Natural killer cell (primary cell): ENCODE measurements around the gene FABP1. TPM values are rescaled to one million over a fixed set of nuclear protein-coding genes. Genes with fewer than 3 reads are reported as not detected.

ENCODE experiments used
- ATAC-seq, 3 donors: fragments of 150-1000 bp in 2 of 3; fragments of 200-7000 bp in 1 of 3; cut with Tn5 transposase; 1 replicate in 1 of 3; 2 replicates in 2 of 3; pipeline ENCODE4 v1.10.0; 2021; ENCODE audit warnings: mild to moderate bottlenecking in 2 of 3, moderate library complexity in 2 of 3
- DNase-seq, 2 donors: peaks; one replicate each; pipeline versions ENCODE4 v3.0.0 to v3.0.0-alpha.2; 2013 to 2021; ENCODE audit warnings: mixed read lengths in 1 of 2
- H3K27ac ChIP-seq: one replicate; pipeline ENCODE4 v1.5.1; 2013; ENCODE audit warnings: mild to moderate bottlenecking, low read length
- H3K27me3 ChIP-seq: one replicate; pipeline ENCODE4 v1.6.1; 2013; ENCODE audit warnings: low read length; ENCODE audit not compliant: control insufficient read depth, insufficient read depth
- H3K36me3 ChIP-seq: one replicate; pipeline ENCODE4 v1.6.1; 2013; ENCODE audit warnings: low read length; ENCODE audit not compliant: control insufficient read depth, insufficient read depth
- H3K4me1 ChIP-seq: one replicate; pipeline ENCODE4 v1.6.1; 2013; ENCODE audit warnings: low read length; ENCODE audit not compliant: control insufficient read depth, insufficient read depth
- H3K4me3 ChIP-seq: one replicate; pipeline ENCODE4 v1.5.1; 2013; ENCODE audit warnings: low read length
- H3K9me3 ChIP-seq: one replicate; pipeline ENCODE4 v1.6.1; 2013; ENCODE audit warnings: low read length; ENCODE audit not compliant: control insufficient read depth, insufficient read depth
- H3K27ac Mint-ChIP-seq, 2 donors: one replicate each; pipeline ENCODE4 v1.8.0; 2022; ENCODE audit warnings: mild to moderate bottlenecking in 2 of 2, mixed read lengths in 2 of 2, moderate library complexity in 1 of 2
- H3K27me3 Mint-ChIP-seq, 2 donors: one replicate each; pipeline ENCODE4 v1.8.0; 2022; ENCODE audit warnings: low read depth in 2 of 2, mixed read lengths in 2 of 2
- H3K36me3 Mint-ChIP-seq: one replicate; pipeline ENCODE4 v1.8.0; 2022; ENCODE audit warnings: mixed read lengths
- H3K4me1 Mint-ChIP-seq, 2 donors: one replicate each; pipeline ENCODE4 v1.8.0; 2022; ENCODE audit warnings: mixed read lengths in 2 of 2
- H3K4me3 Mint-ChIP-seq: one replicate; pipeline ENCODE4 v1.8.0; 2022; ENCODE audit warnings: mild to moderate bottlenecking, moderate library complexity, mixed read lengths
- H3K9me3 Mint-ChIP-seq, 2 donors: one replicate each; pipeline ENCODE4 v1.8.0; 2022; ENCODE audit warnings: mixed read lengths in 2 of 2
- CTCF ChIP-seq: fragments of 200-600 bp; IDR thresholded peaks from one replicate; pipeline ENCODE4 v1.8.0; 2022; ENCODE audit warnings: antibody characterized with exemption
- WGBS: methylation state at CpG from one replicate; pipeline ENCODE4 v1.1.7; 2013; ENCODE audit warnings: missing lambda C conversion rate; ENCODE audit not compliant: insufficient coverage; 5-methylcytosine and 5-hydroxymethylcytosine counted together
- intact Hi-C: fragments of 100-400 bp; cut with micrococcal nuclease; formaldehyde crosslinking; loops from one replicate; pipeline ENCODE4 v1.14.2; 2022
- total RNA-seq, 4 donors: library from RNA; stranded (reverse); fragments of 120-200 nt in 1 of 4; gene quantifications; one replicate each; pipeline versions ENCODE4 v1.2.3 to v1.2.4, GENCODE V29; 2013 to 2022

Gene FABP1
- total RNA-seq, 3 donors from 2014 or later (not counting 1 experiment from before 2014, with no cell fraction given): not detected

GRCh38 chr2:88127638-88127887 lies 299 bp downstream of the FABP1 start:
- Mint-ChIP-seq H3K4me1 (no peaks in the 10 kb centered on the region), H3K27ac (no peak overlapping the region), H3K36me3 (no peaks in the 10 kb centered on the region), H3K27me3 (peaks cover 12 to 22% of the 10 kb centered on the region in 2 donors), H3K9me3 (no peaks in the 10 kb centered on the region), H3K4me3 (no peak overlapping the region)
- WGBS: 55% methylated on average over 1 of the region's 1 CpG
- H3K27me3 ChIP-seq: peaks cover 1% of the 10 kb centered on the region
- H3K4me3 ChIP-seq: no peak overlapping the region
- ATAC-seq (no peak), DNase-seq (no peak)
- H3K36me3 ChIP-seq: no peaks in the 10 kb centered on the region
- H3K4me1 ChIP-seq: no peaks in the 10 kb centered on the region
- TF ChIP-seq CTCF: no peak
- intact Hi-C loops: no loop called here
- no peaks in the 10 kb centered on the region for H3K9me3 ChIP-seq
- H3K27ac ChIP-seq: no peak overlapping the region

- intact Hi-C loops: no loop called here
- DNase-seq: no peak
These were observed 857 bp downstream of the FABP1 start for GRCh38 chr2:88126772-88127637.

GRCh38 chr2:88125924-88126771 lies 1.7 kb downstream of the FABP1 start:
- peaks cover 3% of the 10 kb centered on the region for H3K27me3 ChIP-seq
- no peak for TF ChIP-seq CTCF
- H3K27ac Mint-ChIP-seq: no peak overlapping the region
- intact Hi-C loops: no loop called here
- no peaks in the 10 kb centered on the region for H3K4me1 Mint-ChIP-seq
- 87% methylated on average over 11 of the region's 11 CpGs for WGBS
- DNase-seq (no peak), ATAC-seq (no peak)
- no peak overlapping the region for H3K4me3 ChIP-seq
- no peaks in the 10 kb centered on the region for H3K4me1 ChIP-seq
- no peaks in the 10 kb centered on the region for H3K9me3 ChIP-seq
- no peak overlapping the region for H3K4me3 Mint-ChIP-seq
- H3K36me3 ChIP-seq: no peaks in the 10 kb centered on the region
- H3K27me3 Mint-ChIP-seq: peaks cover 17 to 30% of the 10 kb centered on the region in 2 donors
- no peaks in the 10 kb centered on the region for H3K36me3 Mint-ChIP-seq
- no peak overlapping the region for H3K27ac ChIP-seq
- no peaks in the 10 kb centered on the region for H3K9me3 Mint-ChIP-seq

More at GRCh38 chr2:88126772-88127637, 857 bp downstream of the FABP1 start:
- H3K27ac Mint-ChIP-seq: no peak overlapping the region
- no peak overlapping the region for H3K4me3 Mint-ChIP-seq
- no peak overlapping the region for H3K27ac ChIP-seq
- H3K4me1 Mint-ChIP-seq: no peaks in the 10 kb centered on the region
- no peaks in the 10 kb centered on the region for H3K36me3 ChIP-seq
- no peak for ATAC-seq
- WGBS: 100% methylated on average over 3 of the region's 3 CpGs
- no peak overlapping the region for H3K4me3 ChIP-seq
- peaks cover 13 to 22% of the 10 kb centered on the region in 2 donors for H3K27me3 Mint-ChIP-seq
- H3K27me3 ChIP-seq: peaks cover 3% of the 10 kb centered on the region
- no peaks in the 10 kb centered on the region for H3K9me3 Mint-ChIP-seq
- no peaks in the 10 kb centered on the region for H3K4me1 ChIP-seq
- TF ChIP-seq CTCF: no peak
- no peaks in the 10 kb centered on the region for H3K36me3 Mint-ChIP-seq
- no peaks in the 10 kb centered on the region for H3K9me3 ChIP-seq
